GM08714 (cell line): ENCODE data around the gene PDE6B.
"Not testable (repeated sequence)": the region's sequence is repeated elsewhere in the genome, so short reads cannot be mapped to it uniquely, and the experiment has no call there.

Experiments
- H3K4me3 ChIP-seq: fragments of 200-500 bp; sonication (Bioruptor generic); 2 replicates; pipeline ENCODE4 v1.5.1; 2014; ENCODE audit warnings: mild to moderate bottlenecking, low read length, inconsistent platforms
- ZNF274 ChIP-seq: IDR thresholded peaks from 2 replicates; pipeline ENCODE4 v1.6.1; 2012; ENCODE audit warnings: mild to moderate bottlenecking, low read depth, low read length

PDE6B gene

GRCh38 chr4:687048-687970, 61.9 kb downstream of the PDE6B start:
- no peak overlapping the region for H3K4me3 ChIP-seq
- TF ChIP-seq ZNF274, result no peak

- TF ChIP-seq ZNF274, result no peak
- no peak overlapping the region; the same call in 1 of the 2 replicates for H3K4me3 ChIP-seq
Observed at GRCh38 chr4:687971-688853, 62.8 kb downstream of the PDE6B start.

DNA sequence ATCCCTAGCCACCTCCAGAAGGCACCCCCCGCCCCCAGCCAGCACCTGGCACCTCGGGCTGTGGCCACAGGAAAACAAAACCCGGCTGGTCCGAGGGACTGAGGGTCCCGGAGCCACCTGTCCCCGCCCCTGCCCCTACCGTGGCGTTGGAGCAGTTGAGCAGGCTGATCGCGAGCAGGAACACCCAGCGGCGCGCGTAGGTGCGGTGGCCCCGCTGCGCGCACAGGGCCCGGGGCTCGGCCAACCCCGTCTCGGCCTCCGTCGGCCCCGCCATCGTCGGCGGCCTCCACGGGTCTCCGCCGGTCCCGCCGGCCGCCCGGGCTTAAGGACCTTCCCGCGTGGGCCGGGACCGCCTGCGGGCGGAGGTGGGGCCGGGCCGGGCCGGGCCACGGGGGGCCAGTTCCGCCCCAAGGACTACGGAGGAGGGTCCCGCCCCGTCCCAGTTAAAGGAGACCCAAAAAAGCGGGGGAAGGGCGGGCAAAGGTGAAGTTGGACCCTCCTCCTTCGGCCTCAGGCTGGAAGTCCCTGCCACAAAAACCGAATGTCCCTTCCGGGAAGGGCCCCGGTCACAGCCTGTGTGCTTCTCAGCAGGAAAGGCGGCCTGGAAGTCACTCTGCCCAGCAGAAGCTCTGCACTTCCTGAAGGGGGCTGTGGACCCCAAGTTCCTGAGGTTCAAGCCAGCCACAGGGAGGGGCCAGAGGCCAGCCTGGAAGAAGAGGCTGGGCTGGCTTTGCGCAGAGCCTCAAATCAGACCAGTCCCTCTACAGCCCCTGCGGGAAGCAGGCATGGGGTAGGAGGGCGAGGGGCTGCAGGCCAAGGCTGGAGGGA, 63.7 kb downstream of the PDE6B start, which contains the start of gene SLC49A3:
Gene SLC49A3 (minus strand): TSS at position 298 of the 828 bp plus-strand sequence. CDS start 24 bp downstream, at position 274.
- peak within 1 kb of the TSS; percentile 1; the same call in 1 of the 2 replicates for H3K4me3 ChIP-seq
- no peak for TF ChIP-seq ZNF274

DNA sequence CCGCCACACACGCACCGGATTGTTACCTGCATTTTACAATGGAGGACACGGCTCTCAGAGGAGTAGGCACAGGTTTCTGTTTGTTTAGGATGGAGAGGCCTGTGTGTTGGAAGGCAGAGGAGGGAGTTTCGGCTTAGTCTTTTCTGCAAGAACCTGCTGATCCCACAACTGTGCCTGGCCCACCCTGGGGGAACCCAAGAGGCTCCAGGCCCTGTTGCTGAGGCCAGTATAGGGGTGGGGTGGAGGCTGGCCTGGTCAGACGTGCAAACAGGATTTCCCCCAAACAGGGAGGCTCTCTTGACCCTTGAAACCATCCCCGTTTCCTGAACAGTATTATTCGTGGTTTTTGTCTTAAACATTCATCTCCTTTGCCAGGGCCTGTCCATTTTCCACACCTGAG, 64.3 kb downstream of the PDE6B start:
- TF ChIP-seq ZNF274, result no peak
- H3K4me3 ChIP-seq, result peak overlapping the region; percentile 1; the same call in 1 of the 2 replicates

GRCh38 chr4:692771-693554, 67.6 kb downstream of the PDE6B start:
- H3K4me3 ChIP-seq, result no peak overlapping the region
- TF ChIP-seq ZNF274, result no peak

DNA sequence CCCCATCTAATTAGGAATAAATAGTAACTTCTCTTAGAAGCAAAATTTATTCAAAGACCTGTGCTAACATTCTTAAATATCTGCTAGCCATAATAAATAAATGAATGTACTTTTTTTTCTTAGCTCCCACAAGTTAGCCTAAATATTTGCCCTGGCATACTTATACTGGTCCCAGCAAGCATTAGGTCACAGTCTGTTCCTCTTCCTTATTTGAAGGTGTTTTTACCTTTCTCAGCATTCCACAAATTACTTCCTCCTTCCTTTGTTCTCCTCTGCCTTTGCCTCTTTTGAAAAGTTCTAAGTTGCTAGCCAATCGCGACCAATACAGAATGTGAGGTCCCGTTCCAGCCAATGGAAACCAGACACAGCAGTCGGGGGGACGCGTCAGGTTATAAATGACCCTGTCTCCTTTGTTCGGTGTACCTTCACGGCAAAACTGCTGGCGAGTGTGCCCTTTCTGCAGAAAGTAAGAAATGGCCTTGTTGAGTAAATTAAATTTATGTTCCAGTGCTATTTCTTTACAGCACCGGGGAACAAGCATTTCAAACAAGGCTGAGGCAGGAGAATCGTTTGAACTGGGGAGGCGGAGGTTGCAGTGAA, 69.1 kb downstream of the PDE6B start:
- H3K4me3 ChIP-seq, result not testable (repeated sequence)

DNA sequence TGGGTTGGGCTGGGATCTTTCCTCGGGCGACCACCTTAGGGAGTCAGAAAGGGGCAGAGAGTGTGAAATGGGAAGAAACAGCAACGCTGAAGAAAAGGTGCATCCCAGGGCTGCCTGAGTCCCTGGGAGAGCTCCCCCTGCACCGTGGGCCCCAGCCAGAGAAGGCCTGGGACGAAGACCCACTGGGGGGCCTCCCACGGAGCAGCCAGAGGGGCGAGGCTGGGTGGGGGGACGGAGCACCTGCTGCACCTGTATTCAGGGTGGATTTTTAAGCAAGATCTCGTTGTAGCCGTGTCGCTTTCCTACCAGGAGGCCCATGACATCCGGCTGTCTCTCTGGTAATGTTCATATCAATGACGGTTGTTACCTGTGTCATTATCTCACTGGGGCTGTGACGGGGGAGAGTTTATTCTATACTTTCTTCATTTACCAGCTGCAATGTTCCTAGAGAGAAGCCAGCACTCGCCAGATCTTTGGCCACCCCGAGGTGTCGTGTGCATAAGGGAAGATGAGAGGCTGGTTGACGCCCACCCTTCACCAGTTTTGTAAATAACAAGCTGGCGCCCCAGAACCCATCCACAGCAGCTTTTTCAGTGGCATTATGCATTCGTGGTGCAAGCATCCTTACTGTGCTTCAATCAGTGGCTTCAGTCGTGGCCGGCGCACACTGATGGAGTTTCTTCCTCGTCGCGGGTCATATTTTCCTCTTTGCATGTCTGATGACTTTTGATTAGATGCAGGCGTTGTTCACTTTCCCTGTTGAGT, 74.6 kb downstream of the PDE6B start:
- no peak for TF ChIP-seq ZNF274
- no peak overlapping the region; the same call in 1 of the 2 replicates for H3K4me3 ChIP-seq

DNA sequence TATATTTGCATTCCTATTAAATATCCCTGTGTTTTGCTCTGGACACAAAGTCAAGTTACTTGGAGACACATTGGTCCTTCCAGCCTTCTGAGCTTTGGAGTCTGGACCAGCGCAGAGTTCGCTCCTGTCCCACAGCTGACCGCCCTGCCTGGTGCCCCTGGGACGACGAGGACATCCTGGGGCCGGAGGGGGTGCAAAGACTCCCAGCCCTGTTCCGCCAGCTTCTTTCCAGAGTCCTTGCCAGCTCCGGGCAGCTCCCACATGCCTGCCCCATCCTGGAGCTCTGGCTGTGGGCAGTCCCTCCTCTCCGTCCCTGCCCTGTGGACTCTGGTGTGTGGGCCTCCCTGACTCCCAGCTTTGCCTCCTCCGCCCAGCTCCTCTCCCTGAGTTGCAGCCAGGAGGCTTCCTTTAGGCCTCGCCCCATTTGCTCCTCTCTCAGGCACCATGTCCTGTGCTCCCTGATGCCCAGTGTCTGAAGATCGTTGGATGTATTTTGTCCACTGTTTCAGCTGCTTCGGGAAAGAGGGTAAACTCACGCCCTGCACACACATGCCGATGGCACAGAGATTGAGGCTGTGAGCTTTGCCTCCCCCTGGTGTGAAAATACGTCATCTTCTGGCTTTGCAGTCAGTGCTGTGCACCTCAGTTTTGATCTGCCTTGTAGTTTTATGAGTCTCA, 75.4 kb downstream of the PDE6B start:
- TF ChIP-seq ZNF274, result no peak
- no peak overlapping the region for H3K4me3 ChIP-seq

DNA sequence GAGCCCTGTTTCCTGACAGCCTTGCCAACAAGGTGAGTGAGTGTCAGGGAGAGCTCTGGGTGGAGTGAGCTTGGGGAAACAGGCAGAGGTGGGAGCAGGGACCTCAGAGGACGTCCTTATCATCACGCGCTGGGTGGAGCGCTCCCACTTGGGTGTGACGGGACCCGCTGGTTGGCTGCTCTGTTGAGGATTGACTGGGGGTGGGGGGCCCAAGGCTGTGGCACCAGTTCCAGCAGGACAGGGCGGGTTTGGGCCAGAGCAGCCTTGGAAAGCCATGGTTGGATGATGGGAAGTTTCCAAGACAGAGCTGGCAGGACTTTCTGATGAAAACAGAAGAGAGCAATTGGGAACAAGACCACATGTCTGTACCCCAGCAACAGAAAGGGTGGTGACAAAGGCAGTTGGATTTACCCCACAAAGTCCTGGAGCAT, 77.3 kb downstream of the PDE6B start:
- H3K4me3 ChIP-seq, result no peak overlapping the region
- no peak for TF ChIP-seq ZNF274

DNA sequence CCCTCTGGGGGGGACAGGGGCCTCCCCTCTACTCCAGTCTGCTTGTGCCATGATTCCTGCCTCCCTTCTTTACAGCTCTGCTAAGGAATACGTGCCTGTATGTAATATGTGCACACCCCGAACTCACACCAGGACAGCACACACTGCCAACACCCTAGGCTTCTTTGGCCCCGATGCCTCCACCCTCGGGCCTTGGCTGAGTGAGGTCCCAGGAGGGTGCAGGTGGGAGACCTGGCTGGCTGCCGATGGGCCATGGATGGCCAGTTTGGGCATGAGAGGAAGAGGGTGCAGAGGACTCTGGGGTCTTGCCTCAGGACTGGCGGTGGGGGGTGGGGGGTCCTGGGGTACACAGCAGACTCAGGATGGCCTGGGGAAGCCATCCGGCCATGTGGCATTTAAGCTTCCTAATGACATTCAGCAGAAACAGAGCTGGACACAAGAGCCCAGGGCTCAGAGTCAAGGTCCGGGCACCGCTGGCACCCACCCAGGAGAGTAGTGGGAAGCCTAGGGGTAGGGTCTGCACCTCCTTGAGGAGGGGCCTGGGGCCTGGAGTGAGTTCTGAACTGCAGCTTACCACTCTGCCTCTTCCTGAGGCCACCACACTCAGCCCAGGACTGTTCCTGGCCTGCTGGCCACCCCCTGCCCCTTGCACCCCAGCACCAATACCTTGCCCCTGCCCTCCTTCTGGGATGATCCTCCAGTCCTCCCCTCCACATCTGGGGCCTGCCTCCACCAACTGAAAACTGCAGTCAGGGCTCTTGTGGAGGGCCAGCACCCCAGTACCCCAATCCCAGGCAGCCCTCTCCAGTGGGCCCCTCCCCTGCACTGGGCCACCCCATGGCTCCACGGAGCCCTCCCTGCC, 78.2 kb downstream of the PDE6B start:
- no peak for TF ChIP-seq ZNF274
- H3K4me3 ChIP-seq, result no peak overlapping the region
